Stimulated activated CD8-positive, alpha-beta memory T cell treated with anti-CD3 and anti-CD28 coated beads, Interleukin-15, amount 100 ng/mL, for 4 hours (primary cell): Measurements from ENCODE around the gene METRNL.

ENCODE experiments used
- DNase-seq, 2 donors: peaks; one replicate each; pipeline ENCODE4 v3.0.0-alpha.2; 2020; ENCODE audit warnings: low read depth in 2 of 2

METRNL gene

DNA sequence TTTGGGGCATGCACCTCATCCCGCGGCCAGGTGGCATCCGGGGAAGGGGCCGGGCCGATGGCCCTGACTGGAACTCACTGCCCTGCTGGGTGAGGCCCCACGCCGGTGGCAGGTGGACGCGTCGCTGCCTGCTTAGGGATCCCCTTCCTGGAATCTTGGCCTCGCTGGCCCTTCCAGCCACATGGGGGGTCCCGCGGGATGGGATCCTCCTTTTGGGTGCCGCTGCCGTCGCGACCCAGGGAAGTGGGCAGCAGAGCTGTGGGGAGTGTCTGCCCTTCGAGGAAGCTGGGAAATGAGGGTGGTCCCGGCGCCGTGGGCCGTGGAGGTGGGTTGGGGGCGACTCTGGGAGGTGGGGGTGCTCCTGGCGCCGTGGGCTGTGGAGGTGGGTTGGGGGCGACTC lies 12.8 kb downstream of the METRNL start:
- no peak for DNase-seq

DNA sequence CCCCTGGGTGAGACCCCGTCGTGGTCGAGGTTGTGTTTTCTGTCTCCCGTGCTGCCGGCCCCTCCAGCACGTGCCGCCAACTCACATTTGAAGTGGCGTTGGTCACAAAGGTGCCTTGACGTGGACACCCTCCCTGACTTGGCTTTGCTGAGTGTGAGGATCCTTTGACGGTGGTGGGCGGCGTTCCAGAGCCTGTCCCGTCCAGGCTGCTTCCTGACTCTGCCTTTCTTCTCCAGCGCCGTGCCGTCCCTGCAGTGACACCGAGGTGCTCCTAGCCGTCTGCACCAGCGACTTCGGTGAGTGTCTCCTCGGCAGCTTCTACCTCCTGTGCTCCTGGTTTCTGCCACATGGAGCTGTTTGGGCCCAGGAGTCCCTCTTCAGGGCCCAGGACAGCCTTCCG lies 13.5 kb downstream of the METRNL start:
- no peak for DNase-seq

DNA sequence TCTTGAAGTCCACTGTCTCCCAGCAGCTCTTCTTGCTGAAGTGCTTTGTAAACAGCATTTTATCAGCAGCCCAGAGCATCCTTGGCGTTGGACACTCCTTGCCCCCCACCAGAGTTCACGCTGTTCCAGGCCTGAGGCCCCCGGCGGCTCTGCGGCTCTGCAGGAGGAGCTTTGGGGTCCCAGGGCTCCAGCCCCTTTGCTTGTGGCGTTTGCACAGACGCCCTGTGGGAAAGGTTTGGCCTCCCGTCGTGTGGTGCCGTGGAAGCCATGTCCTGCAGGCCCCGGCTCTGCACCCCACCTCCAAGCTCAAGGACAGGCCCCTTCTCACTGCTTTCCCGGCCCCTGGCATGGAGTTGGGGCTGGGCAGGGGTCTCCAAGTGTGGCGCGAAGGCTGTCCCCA lies 14.1 kb downstream of the METRNL start:
- DNase-seq, result no peak

DNA sequence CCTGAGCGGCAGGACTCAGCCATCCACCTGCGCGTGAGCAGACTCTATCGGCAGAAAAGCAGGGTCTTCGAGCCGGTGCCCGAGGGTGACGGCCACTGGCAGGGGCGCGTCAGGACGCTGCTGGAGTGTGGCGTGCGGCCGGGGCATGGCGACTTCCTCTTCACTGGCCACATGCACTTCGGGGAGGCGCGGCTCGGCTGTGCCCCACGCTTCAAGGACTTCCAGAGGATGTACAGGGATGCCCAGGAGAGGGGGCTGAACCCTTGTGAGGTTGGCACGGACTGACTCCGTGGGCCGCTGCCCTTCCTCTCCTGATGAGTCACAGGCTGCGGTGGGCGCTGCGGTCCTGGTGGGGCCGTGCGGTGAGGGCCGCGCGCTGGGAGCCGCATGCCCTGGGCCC lies 14.9 kb downstream of the METRNL start:
- no peak for DNase-seq

DNA sequence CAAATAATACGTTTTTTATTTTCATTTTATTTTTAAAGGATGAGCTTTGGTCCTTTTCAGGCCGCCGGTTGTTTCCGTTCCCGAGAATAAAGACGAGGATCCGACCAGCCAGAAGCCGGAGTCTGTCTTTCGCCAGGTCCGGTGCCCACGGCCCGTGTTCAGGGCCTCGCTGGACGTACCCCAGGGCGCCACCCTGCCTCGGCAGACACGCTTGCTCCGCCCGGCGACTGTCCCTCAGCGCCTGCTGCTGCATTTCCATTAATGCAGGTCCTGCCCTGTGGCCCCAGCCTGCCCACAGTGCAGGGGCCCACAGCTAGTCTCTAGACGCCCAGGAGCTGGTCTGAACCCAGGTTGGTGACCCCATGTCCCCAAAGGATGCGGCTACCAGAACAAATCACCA lies 15.6 kb downstream of the METRNL start:
- DNase-seq, result no peak

DNA sequence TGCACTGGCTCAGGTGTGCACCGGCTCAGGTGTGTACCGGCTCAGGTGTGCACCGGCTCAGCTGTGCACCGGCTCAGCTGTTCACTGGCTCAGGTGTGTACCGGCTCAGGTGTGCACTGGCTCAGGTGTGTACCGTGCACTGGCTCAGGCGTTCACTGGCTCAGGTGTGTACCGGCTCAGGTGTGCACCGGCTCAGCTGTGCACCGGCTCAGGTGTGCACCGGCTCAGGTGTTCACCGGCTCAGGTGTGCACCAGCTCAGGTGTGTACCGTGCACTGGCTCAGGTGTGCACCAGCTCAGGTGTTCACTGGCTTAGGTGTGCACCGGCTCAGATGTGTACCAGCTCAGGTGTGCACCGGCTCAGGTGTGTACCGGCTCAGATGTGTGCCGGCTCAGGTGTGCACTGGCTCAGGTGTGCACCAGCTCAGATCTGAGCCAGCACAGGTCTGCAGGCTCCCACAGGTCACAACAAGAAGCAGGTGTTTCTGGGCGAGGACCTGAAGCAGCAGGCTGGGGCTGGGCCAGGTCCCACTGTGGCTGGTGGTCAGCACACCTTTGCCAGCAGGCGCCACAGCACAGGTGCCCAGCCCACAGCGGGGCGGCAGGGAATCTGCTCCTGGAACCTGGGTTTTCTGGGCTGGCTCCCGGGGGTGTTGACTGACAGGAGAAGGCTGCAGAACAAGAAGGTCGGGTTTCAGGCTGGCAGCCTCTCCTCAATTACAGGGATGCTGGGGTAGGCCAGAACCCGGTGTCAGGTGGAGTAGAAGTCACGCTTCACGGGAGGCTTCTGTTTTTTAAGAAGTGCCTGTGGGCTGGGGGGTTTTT lies 17.2 kb downstream of the METRNL start:
- DNase-seq, result no peak

DNA sequence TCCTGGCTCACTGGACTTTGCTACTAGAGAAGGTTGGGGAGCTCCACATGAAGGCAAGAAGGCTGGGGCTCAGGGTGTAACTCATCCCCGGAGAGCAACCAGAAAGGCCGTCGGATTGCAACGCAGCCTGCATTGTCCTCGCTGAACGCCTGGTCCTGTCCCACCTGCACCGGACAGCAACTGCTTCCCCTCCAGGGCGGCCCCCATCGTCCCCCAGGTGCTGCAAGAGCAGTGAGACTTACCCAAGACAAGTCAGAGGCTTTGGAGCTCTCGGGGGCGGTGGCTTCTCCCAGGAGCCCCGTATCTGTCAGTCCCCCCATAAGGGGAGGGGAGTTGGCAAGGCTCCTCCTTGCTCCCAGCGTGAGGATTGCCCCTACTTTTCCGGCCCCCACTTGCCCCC lies 18.4 kb downstream of the METRNL start:
- DNase-seq, result no peak

DNA sequence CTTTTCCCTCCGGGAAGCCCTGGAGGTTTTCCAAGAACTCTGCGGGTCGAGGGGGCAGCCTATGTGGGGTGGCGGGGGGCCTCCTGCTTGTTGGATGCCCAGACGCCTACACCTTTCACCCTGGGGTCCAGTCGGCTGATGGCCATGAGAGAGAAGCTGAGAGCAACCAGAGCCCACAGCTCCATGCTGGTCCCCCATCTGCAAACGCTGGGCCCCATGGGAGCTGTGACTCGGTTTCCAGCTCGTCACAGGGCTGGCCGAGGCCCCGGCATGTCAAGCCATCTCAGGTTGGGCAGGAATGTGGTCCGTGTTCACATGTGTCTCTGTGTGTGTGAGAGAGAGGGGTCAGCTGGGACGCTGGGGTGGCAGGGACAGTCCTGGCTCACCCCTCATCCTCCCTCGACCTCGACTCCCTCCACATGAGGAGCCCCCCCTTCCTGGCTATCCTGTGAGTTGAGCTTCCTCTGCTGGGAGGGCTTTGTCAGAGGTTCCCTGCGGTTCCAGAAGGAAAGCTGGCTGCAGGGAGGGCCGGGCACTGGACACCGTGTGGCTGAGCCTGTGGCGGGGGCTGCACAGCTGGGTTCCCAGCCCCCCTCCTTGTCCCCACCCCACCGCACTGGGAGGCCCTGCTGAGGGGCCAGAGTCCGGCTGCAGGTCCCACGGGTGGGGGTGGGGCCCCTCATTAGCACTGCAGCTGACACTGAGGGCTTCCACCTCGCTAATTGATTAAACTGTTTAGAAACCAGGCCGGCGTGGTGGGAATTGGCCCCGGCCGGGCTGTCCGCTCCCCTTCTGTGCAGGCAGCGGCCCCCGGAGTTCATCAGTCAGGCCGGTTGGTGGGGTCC lies 19.1 kb downstream of the METRNL start:
- no peak for DNase-seq

DNA sequence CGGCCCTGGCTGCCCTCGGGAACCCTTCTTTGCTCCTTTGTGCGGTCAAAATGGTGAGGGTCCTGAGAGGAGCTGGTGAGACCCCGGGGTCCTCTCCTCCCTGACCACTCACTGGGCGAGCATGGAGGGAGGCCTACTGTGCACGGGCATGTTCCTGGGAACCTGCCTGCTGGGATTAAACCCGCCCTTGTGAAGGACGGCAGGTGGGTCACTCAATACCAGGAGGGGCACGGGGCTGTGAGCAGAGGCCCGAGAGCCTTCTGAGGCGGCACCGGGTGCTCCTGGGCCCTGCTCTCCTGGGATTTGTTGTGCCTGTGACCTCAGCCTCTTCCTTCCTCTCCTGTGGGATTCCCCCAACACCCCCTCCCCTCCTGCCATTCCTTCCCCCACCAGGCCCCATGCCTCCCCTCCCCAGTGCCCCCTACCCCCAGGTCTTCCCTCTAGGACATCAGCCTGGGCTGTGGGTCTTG lies 19.7 kb downstream of the METRNL start:
- no peak for DNase-seq

DNA sequence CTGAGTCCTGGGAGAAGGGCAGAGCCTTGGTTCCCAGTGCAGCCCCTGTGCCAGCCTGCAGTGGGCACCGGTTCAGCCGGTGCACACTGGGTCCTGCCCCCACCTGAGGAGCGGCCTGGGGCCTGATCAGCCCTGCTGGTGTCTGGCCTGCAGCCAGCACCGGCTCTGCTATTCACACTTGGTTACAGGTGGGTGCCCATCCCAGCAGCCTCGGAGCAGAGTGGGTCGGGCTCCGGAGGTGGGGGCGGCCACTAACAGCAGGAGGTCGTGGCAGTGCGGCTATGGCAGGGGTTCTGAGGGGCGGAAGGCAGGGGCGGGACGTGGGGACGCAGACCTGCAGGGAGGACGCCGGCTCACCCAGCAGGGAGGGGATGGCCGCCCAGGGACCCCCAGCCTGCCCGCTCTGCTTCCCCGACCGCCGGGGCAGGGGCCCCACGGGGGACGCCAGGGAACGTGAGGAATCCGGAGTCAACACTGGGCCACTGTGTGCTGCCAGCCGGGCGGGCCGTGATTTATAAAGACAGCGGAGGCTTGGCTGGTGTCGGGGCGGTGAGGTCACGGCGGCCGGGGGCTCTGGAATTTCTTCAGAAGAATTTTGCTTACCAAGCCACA lies 20.3 kb downstream of the METRNL start:
- no peak for DNase-seq

DNA sequence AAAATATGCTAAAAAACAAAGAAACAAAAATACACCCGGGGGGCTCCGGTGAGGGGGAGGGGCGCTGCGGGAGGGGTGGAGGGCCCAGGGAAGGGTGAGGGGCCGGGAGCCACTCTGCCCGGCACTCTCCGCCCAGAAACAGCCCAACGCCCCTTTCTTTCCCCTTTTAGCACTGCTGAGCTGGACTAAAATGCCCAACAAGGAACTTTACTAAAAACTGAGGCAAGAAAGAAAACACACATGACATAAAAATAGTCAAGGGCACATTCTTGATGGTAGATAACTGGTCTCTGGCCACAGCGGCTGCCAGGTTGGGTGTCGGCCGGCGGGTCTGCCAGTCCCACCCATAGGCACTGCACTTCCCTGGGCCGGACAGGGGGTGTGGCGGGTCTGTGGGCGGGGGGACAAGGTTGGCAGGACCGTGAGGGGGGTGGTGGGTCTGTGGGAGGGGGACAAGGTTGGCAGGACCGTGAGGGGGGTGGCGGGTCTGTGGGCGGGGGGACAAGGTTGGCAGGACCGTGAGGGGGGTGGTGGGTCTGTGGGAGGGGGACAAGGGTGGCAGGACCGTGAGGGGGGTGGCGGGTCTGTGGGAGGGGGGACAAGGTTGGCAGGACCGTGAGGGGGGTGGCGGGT lies 20.9 kb downstream of the METRNL start:
- no peak for DNase-seq

DNA sequence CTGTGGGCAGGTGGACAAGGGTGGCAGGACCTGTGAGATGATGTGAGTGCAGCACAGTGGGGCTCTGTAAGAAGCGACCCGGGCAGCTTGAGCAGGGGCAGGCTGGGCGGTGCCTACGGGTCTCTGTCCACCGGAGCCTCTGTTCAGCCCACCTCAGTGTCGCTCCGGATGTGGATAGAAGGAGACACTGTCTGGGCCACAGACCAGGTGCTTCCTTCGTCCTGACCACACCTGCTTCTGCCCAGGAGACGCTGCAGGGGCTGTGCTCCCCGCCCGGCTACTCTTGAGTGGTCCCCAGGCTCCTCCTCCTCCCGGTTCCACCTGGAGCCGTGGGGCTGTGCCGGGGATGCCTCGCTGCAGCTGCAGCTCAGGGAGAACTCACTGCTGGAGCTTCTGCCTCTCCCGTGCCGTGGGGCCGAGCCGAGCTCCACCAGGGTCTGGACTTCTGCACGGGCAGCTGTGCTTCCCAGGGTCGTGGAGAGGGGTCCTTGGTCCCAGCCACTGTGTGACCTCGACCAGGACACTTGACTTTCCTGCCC lies 21.5 kb downstream of the METRNL start:
- DNase-seq, result no peak

DNA sequence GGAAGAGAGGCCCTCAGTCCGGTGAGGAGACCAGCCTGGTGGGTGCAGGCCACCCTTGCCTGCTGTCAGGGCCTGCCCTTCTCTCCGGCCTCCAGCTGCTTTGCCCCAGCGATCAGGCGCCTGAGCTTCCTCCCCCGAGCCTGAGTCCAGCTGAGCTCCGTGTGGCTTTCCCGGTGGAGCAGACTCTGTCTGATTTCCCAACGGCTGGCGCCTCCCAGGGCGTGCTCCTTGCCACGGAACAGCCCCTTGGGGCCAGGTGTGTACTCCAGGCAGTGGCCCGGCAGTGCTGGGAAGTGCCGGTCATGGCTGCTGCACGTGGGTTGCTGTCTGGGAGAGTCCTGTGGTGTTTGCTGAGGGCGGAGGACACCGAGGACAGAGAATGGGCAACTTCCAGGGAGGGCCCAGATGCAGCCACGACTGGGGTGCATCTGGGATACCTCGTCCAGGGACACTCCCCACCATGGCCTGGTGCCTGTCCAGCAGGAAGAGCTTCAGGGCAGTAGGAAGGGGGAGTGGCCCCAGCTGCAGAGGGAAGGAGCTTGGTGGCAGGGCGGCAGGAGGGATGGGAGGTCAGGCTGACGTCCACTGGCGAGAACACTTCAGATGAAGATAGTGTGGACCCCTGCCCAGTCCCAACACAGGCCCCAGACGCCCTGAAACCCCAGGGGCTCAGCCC lies 22.5 kb downstream of the METRNL start:
- no peak for DNase-seq

DNA sequence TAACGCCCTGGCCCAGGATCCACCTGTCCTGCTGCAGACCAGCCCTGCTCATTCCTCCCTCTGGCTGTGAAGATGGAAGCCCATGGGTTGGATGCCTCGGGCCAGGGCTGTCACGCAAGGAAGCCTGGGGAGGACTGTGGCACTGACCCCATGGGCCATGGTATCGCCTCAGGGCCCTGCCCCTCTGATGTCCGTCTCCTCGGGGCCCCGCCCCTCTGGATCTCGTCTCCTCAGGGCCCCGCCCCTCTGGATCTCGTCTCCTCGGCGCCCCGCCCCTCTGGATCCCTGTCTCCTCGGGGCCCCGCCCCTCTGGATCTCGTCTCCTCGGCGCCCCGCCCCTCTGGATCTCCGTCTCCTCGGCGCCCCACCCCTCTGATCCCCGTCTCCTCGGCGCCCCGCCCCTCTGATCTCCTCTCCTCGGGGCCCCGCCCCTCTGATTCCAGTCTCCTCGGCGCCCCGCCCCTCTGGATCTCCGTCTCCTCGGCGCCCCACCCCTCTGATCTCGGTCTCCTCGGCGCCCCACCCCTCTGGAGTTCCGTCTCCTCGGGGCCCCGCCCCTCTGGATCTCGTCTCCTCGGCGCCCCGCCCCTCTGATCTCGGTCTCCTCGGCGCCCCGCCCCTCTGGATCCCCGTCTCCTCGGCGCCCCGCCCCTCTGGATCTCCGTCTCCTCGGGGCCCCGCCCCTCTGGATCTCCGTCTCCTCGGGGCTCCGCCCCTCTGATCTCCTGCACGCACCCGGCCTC lies 24.0 kb downstream of the METRNL start:
- no peak for DNase-seq

DNA sequence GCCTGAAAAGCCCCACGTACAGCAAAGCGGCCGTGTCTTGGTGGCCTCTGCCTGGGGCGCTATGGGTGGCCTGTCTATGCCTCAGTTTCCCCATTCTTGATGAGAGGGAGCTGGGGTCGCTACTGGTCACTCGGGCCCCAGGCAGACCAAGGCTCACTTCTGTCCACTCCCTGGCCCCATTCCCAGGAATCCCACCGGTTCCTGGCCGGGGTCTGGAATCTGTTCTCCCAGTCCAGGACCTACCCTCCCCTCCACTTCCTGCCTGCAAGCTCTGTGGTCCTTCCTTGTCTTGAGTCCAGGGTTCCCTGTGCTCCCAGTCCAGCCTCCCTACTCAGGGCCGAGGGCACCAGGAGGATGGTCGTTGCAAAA lies 24.5 kb downstream of the METRNL start:
- DNase-seq, result no peak

DNA sequence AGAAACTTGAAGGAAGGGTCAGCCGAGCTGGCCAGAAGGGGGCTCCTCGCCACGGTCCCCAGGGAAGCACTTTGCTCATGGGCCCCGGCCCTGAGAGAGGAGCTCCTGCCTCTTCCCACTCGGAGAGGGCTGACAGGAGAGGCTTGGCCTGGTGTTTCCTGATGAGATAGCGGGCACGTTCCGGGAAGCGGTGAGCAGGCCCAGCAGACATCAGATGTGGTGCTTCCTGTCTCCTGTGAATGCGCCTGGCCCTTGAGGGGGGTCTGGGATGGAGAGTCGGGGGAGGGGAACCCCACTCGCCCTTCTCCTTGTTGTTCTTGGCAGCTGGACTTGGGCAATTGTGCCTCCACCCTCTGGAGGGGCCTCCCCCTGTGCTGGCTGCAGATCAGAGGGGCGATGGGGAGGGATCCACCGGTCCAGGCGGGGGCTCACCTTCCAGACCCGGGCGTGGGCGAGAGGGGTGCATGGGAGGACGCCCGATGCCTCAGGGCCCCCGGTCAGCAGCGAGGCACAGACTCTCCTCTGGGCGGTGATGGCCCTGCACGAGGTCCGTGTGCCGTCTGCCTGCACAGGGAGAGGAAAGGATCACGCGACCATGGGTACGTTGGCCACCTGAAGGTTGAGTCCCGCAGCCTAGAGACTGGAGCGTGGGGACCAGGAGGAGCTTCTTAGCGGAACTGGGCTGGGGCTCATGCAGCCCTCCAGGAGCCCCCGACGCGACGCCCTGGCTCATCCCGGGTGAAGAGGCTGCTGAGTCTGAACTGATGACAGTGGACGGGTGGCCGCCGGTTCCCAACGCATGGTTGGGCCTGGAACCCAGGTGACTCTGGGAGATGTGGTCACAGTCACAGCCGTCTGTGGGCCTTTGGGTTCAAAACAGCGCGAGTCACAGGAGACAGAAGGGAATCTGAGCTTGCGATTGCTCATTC lies 25.4 kb downstream of the METRNL start:
- DNase-seq, result no peak

DNA sequence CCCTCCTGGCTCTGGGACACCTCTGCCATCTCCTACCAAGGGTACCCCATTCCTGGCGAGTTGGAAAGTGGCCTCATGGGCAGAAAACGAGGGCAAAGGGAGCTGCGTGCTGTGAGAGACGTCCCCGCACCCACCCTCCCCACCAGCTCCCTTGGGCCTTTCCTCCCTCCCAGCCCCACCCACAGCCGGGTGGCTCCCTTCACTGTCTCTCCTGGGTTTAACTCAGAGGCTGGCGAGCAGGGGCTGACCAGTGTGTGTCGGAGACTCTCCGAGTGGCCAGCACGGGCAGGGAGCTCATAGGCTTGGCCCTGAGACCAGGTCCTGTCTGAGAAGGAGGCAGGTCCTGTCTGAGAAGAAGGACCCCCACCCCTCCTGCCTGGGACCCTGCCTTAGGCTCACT lies 26.1 kb downstream of the METRNL start:
- DNase-seq, result no peak

DNA sequence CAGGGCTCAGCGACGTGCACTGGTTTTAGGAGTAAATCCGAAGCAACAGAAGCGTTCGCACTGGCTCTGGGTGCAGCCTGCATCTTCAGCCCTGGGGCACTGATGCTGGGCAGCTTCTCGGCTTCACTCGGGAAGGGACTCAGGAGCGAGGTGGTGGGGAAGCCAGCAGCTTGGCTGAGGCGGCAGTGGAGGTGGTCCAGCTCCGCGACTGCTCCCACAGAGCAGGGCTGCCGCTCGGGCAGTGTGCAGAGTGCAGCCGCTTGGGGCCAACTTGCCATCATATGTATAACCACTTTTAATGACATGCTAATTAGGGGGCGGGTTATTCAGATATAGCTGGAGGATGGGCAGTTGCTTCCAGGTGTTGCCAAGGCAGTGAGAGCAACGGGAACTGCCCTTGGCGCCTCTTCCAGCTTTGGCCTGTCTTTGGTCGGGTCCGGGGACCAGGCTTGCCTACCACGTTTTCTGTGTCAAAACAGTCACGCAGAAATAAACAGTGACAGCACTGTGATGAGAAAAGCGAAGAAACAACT lies 26.7 kb downstream of the METRNL start:
- no peak for DNase-seq
